A549 (cell line): ENCODE data around the gene TBR1.

Experiments
- CTCF ChIP-seq: fragments of >200 bp; sonication (Bioruptor Twin); formaldehyde crosslinking; IDR thresholded peaks from 3 replicates; pipeline ENCODE4 v1.5.1; 2016
- JUNB ChIP-seq: fragments of >200 bp; sonication (Bioruptor Twin); formaldehyde crosslinking; IDR thresholded peaks from 2 replicates; pipeline ENCODE4 v1.6.1; 2016
- MAFK ChIP-seq: fragments of 450-650 bp; IDR thresholded peaks from 2 replicates; pipeline ENCODE4 v1.6.1; 2014; ENCODE audit not compliant: partially characterized antibody
- MAX ChIP-seq: IDR thresholded peaks from 2 replicates; pipeline ENCODE4 v1.6.1; 2012
- MYC ChIP-seq: IDR thresholded peaks from 2 replicates; pipeline ENCODE4 v1.6.1; 2012; ENCODE audit warnings: mild to moderate bottlenecking, inconsistent platforms, low read length, improper control_type of control experiment, borderline replicate concordance
- POLR2A ChIP-seq: IDR thresholded peaks from 2 replicates; pipeline ENCODE4 v1.6.1; 2012; ENCODE audit warnings: mild to moderate bottlenecking, low read length
- RAD21 ChIP-seq, 2 experiments: fragments of >200 bp in 1 of 2; sonication (Bioruptor Twin) in 1 of 2; formaldehyde crosslinking in 1 of 2; IDR thresholded peaks in 1 of 2; conservative IDR thresholded peaks in 1 of 2; 2 replicates in 1 of 2; 3 replicates in 1 of 2; pipeline ENCODE4 v1.6.1; 2012 to 2018; ENCODE audit warnings: inconsistent platforms in 1 of 2

- TF ChIP-seq CTCF, result no peak
- TF ChIP-seq MYC, result no peak
- TF ChIP-seq MAFK, result no peak
- no peak for TF ChIP-seq MAX
- TF ChIP-seq RAD21 (conservative IDR thresholded peaks at IDR 0.05 in 1 of 2, IDR thresholded peaks at IDR 0.05 in 1 of 2), result no peak
- TF ChIP-seq JUNB, result no peak
- no peak for TF ChIP-seq POLR2A
Observed at GRCh38 chr2:161400076-161400475, 16.0 kb upstream of the TBR1 start.
